Endothelial cell of umbilical vein (primary cell): Measurements from ENCODE around the gene RAP1GAP. TPM values are rescaled to one million over a fixed set of nuclear protein-coding genes. Genes with fewer than 3 reads are reported as not detected.

ENCODE experiments used
- BruUV-seq: library from RNA; stranded (reverse); fragments of 400-500 nt; replicated peaks from 2 replicates; lab custom pipeline; 2021; lab: Mats Ljungman, UMichigan
- CTCF ChIA-PET: fragments of 300-600, 350-600 bp; sonication (Branson Sonifier 250); formaldehyde crosslinking; loops from one replicate; lab custom pipeline; 2021; ENCODE audit warnings: antibody characterized with exemption, inconsistent platforms; lab: Charles Lee
- POLR2A ChIA-PET: fragments of 300-600, 350-600 bp; sonication (Branson Sonifier 250); formaldehyde crosslinking; loops from one replicate; lab custom pipeline; 2021; ENCODE audit warnings: antibody characterized with exemption, inconsistent platforms; lab: Charles Lee
- DNase-seq: peaks from one replicate; pipeline ENCODE4 v3.0.0-alpha.2; 2011; ENCODE audit warnings: low read depth, low spot score
- FAIRE-seq: peaks from 2 replicates; lab custom pipeline; 2011; peaks lifted over from hg19 to GRCh38; lab: Jason Lieb, UNC
- H2AFZ ChIP-seq: 2 replicates; pipeline ENCODE4 v1.6.0; 2012; ENCODE audit warnings: low read depth, low read length, control low read depth, inconsistent platforms
- H3K27ac ChIP-seq: 2 replicates; pipeline ENCODE4 v1.5.1; 2011; ENCODE audit warnings: low read depth, mild to moderate bottlenecking, control low read depth, low read length, moderate library complexity; ENCODE audit not compliant: insufficient read depth
- H3K27me3 ChIP-seq, 2 experiments: 2 replicates each; pipeline versions ENCODE4 v1.6.0 to v1.6.1; 2011; ENCODE audit warnings: low read length in 2 of 2, mixed read lengths in 1 of 2; ENCODE audit not compliant: control insufficient read depth in 2 of 2, insufficient read depth in 2 of 2
- H3K36me3 ChIP-seq, 2 experiments: 2 replicates in 1 of 2; 3 replicates in 1 of 2; pipeline ENCODE4 v1.5.1; 2011; ENCODE audit warnings: low read length in 2 of 2, mild to moderate bottlenecking in 1 of 2, moderate library complexity in 1 of 2; ENCODE audit not compliant: control insufficient read depth in 2 of 2, insufficient read depth in 2 of 2; ENCODE audit errors: extremely low read depth in 1 of 2
- H3K4me1 ChIP-seq: 3 replicates; pipeline ENCODE4 v1.5.1; 2011; ENCODE audit warnings: mild to moderate bottlenecking, low read length; ENCODE audit not compliant: control insufficient read depth, insufficient read depth; ENCODE audit errors: extremely low read depth
- H3K4me2 ChIP-seq: 2 replicates; pipeline ENCODE4 v1.6.1; 2011; ENCODE audit warnings: low read length, control low read depth, mixed read lengths; ENCODE audit not compliant: insufficient read depth
- H3K4me3 ChIP-seq, 3 experiments: fragments of 200-600 bp in 1 of 3; sonication (generic), shearing (Covaris generic) in 1 of 3; replicated peaks in 1 of 3; 2 replicates each; pipeline ENCODE4 v1.5.1; 2011 to 2016; ENCODE audit warnings: control low read depth in 3 of 3, low read length in 3 of 3, mild to moderate bottlenecking in 2 of 3, inconsistent platforms in 1 of 3, low read depth in 1 of 3, moderate library complexity in 1 of 3; ENCODE audit not compliant: insufficient read depth in 1 of 3
- H3K79me2 ChIP-seq: 2 replicates; pipeline ENCODE4 v1.6.0; 2012; ENCODE audit warnings: low read length, inconsistent platforms; ENCODE audit not compliant: control insufficient read depth, insufficient read depth
- H3K9ac ChIP-seq: replicated peaks from 2 replicates; pipeline ENCODE3; 2011; ENCODE audit warnings: low read length, control low read depth; ENCODE audit not compliant: insufficient read depth; ENCODE audit errors: extremely low read depth
- H3K9me1 ChIP-seq: replicated peaks from 3 replicates; pipeline ENCODE4 v1.6.0; 2011; ENCODE audit warnings: mild to moderate bottlenecking, low read length; ENCODE audit not compliant: control insufficient read depth, insufficient read depth; ENCODE audit errors: extremely low read depth
- H3K9me3 ChIP-seq: replicated peaks from 2 replicates; pipeline ENCODE4 v1.5.1; 2012; ENCODE audit warnings: low read length, inconsistent platforms; ENCODE audit not compliant: control insufficient read depth, insufficient read depth
- H4K20me1 ChIP-seq: replicated peaks from 2 replicates; pipeline ENCODE3; 2011; ENCODE audit warnings: mild to moderate bottlenecking, low read length; ENCODE audit not compliant: control insufficient read depth, insufficient read depth; ENCODE audit errors: extremely low read depth
- EZH2 ChIP-seq: IDR thresholded peaks from 2 replicates; pipeline ENCODE4 v1.6.1; 2012; ENCODE audit warnings: borderline replicate concordance, low read depth, mild to moderate bottlenecking, moderate library complexity, low read length, inconsistent platforms; ENCODE audit not compliant: severe bottlenecking
- FOS ChIP-seq: IDR thresholded peaks from 2 replicates; pipeline ENCODE4 v1.6.1; 2011; ENCODE audit warnings: mild to moderate bottlenecking, low read length, moderate library complexity, borderline replicate concordance; ENCODE audit not compliant: insufficient read depth
- GATA2 ChIP-seq: IDR thresholded peaks from 2 replicates; pipeline ENCODE4 v1.7.0; 2011; ENCODE audit warnings: low read depth, mild to moderate bottlenecking, moderate library complexity, mixed read lengths, low read length; ENCODE audit not compliant: insufficient read length, insufficient read depth
- JUN ChIP-seq: IDR thresholded peaks from 2 replicates; pipeline ENCODE4 v1.6.1; 2011; ENCODE audit warnings: borderline replicate concordance, low read depth; ENCODE audit not compliant: insufficient read length, insufficient read depth
- MYC ChIP-seq: IDR thresholded peaks from one replicate; pipeline ENCODE4 v1.6.1; 2011; ENCODE audit warnings: mild to moderate bottlenecking, low read depth, low read length
- POLR2A ChIP-seq: IDR thresholded peaks from 2 replicates; pipeline ENCODE4 v1.6.1; 2012; ENCODE audit warnings: low read depth, mild to moderate bottlenecking, control low read depth, low read length
- POLR2AphosphoS5 ChIP-seq: IDR thresholded peaks from 2 replicates; pipeline ENCODE4 v1.6.1; 2012; ENCODE audit warnings: low read depth, mild to moderate bottlenecking, control low read depth, low read length, moderate library complexity; ENCODE audit not compliant: insufficient read depth
- dilution Hi-C: fragments of 300-500 bp; cut with MboI; formaldehyde crosslinking; loops from one replicate; pipeline ENCODE4 v1.15.0; 2019; ENCODE audit warnings: low sequenced_read_pairs; ENCODE audit not compliant: extremely low pct_ligation_motif_present
- intact Hi-C: fragments of 100-400 bp; cut with micrococcal nuclease; formaldehyde crosslinking; loops from one replicate; pipeline ENCODE4 v1.10.0; 2022
- polyA plus RNA-seq, 4 experiments: library from polyadenylated mRNA; depleted of rRNA in 3 of 4; stranded (reverse) in 3 of 4; unstranded in 1 of 4; fragments of >200 nt; gene quantifications; 2 replicates each; pipeline versions ENCODE4 v1.2.1 to v1.2.3, GENCODE V29; 2011 to 2012; ENCODE audit warnings: missing spikeins in 1 of 4
- total RNA-seq: library from RNA; stranded (reverse); gene quantifications from 2 replicates; pipeline ENCODE4 v1.2.3, GENCODE V29; 2021
- TF ChIP-seq, protein P1 (sequence below): IDR thresholded peaks from 2 replicates; pipeline ENCODE4 v1.6.1; 2011; ENCODE audit not compliant: insufficient read depth, insufficient read length
- TF ChIP-seq, protein P2 (sequence below), 2 donors: IDR thresholded peaks; 1 replicate in 1 of 2; 2 replicates in 1 of 2; pipeline ENCODE4 v1.5.1; 2011; ENCODE audit warnings: low read length in 2 of 2, mild to moderate bottlenecking in 2 of 2, moderate library complexity in 2 of 2, control low read depth in 1 of 2, inconsistent platforms in 1 of 2, low read depth in 1 of 2; ENCODE audit not compliant: insufficient read depth in 1 of 2; ENCODE audit errors: extremely low read depth in 1 of 2

Gene RAP1GAP
- total and polyA plus RNA-seq, 2 donors (not counting 3 experiments of a cell fraction or from before 2014, with no cell fraction given): 0.07 to 0.20 TPM

DNA sequence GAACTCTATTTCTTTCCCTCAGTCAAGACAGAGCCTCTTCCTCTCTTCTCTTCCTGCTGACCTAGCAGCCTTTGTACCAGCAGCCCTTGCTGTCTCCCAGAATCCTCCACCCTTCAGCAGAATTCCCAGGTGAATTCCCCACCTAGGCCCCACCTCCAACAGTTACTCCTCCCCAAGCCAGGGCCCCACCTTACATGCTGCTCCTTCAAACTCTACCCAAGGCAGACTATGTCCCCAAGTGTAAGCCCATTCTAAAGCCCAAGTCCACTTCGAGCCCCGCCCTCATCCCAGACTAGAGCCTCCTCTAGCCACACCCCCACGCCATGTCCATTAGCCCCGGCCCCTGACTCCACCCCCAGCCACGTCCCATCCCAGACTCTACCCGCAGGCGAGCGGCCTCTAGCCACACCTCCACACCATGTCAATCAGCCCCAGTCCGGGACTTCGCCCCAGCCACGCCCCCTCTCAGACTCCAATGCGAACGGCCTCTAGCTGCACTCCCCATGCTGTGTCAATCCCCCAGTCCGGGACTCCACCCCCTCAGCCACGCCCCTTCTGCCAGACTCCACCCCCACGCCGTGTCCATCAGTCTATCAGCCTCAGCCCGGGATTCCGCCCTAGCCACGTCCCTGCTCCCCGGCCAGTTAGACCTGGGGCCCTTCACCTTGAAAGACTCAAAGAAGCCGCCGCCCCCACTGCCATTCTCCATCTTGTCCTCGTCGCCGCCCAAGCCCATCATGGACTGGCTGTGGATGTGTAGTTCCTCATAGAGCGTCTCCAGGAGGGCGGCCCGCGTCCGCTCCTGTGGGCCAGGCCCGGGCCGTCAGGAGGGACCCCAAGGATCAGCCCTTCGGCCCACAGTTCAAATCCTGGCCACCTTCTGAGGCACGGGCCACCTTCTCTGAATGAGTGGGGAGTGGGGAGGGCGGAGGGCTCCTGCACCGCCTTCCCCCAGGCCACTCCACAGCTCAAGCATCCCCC lies 61.3 kb downstream of the RAP1GAP start:
- Histone ChIP-seq H3K4me1 (no peaks in the 10 kb centered on the region), H3K9me1 (no peaks in the 10 kb centered on the region), H3K9me3 (no peaks in the 10 kb centered on the region), H3K36me3 (no peaks in the 10 kb centered on the region), H3K27me3 (peaks cover 0 to 4% of the 10 kb centered on the region in 2 experiments), H2AFZ (no peak overlapping the region), H3K9ac (no peak overlapping the region), H3K4me2 (no peak overlapping the region), H4K20me1 (no peaks in the 10 kb centered on the region), H3K27ac (no peak overlapping the region), H3K4me3 (no peak overlapping the region), H3K79me2 (no peaks in the 10 kb centered on the region)
- FAIRE-seq: peak; percentile 88
- no TSS peak for BruUV-seq
- dilution Hi-C loops (no loop called here), intact Hi-C loops (no loop called here)
- TF ChIP-seq POLR2AphosphoS5 (no peak), GATA2 (no peak), EZH2 (no peak), JUN (no peak), POLR2A (no peak), MYC (no peak), FOS (no peak)
- TF ChIP-seq, protein P1, sequence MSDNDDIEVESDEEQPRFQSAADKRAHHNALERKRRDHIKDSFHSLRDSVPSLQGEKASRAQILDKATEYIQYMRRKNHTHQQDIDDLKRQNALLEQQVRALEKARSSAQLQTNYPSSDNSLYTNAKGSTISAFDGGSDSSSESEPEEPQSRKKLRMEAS: no peak
- TF ChIP-seq, protein P2, sequence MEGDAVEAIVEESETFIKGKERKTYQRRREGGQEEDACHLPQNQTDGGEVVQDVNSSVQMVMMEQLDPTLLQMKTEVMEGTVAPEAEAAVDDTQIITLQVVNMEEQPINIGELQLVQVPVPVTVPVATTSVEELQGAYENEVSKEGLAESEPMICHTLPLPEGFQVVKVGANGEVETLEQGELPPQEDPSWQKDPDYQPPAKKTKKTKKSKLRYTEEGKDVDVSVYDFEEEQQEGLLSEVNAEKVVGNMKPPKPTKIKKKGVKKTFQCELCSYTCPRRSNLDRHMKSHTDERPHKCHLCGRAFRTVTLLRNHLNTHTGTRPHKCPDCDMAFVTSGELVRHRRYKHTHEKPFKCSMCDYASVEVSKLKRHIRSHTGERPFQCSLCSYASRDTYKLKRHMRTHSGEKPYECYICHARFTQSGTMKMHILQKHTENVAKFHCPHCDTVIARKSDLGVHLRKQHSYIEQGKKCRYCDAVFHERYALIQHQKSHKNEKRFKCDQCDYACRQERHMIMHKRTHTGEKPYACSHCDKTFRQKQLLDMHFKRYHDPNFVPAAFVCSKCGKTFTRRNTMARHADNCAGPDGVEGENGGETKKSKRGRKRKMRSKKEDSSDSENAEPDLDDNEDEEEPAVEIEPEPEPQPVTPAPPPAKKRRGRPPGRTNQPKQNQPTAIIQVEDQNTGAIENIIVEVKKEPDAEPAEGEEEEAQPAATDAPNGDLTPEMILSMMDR (IDR thresholded peaks at IDR 0.05; ENCODE audit: extremely low read depth in 1 of 2, insufficient read depth in 1 of 2, low read depth in 1 of 2, low read length in 2 of 2): no peak
- POLR2A ChIA-PET: interaction anchor here (0.6 kb wide), 1 partner anchor 311 kb away, joined by 3 read pairs; no protein-coding TSS in a partner anchor
- peak; percentile 75 for DNase-seq
- CTCF ChIA-PET: interaction anchor here (1.0 kb wide), 1 partner anchor 10 kb away, joined by 3 read pairs; no protein-coding TSS in a partner anchor
